Effector CD4-positive, alpha-beta T cell (primary cell): Measurements from ENCODE around the gene TBCK.

ENCODE experiments used
- DNase-seq: peaks from one replicate; pipeline ENCODE4 v3.0.0-alpha.2; 2020

The TBCK gene

GRCh38 chr4:106109929-106110328 lies 206.1 kb downstream of the TBCK start:
- no peak for DNase-seq

- DNase-seq = no peak
Observed at GRCh38 chr4:106105697-106106096, 210.3 kb downstream of the TBCK start.

DNA sequence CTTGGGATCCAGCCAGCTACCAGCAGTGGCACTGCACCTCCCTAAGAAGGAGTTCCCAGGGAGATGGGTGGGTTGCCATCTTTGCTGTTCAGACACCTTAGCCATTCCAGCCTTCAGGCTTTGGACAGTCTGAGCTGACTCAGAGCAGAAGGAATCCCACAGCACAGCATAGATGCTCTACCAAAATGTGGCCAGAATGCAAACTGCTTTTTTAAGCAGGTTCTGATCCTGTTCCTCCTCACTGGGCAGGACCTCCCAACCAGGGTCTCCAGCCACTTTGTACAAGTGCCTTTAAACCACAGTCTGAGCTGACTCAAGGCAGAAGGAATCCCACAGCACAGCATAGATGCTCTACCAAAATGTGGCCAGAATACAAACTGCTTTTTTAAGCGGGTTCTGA lies 211.7 kb downstream of the TBCK start:
- no peak for DNase-seq

DNA sequence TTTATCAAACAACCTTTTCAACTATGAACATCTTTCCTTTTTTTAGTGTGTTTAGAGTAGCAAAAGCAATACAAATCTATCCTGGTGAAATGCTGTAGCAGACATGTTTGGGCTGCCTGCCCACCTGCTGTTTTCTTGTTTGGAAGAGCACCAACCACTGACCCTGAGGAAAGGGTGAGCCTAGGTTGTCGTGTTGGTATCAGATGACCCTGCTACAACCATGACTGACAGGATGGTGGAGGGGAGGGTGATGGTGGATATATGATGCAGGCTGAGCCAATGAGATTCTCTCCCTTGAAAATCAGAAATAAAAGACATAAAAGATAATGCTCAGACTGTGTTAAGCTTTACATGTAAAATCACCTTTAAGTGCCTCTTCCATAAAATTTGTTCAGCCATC lies 219.6 kb downstream of the TBCK start:
- DNase-seq = no peak

- no peak for DNase-seq
Observed at GRCh38 chr4:106095408-106095807, 220.6 kb downstream of the TBCK start.

DNA sequence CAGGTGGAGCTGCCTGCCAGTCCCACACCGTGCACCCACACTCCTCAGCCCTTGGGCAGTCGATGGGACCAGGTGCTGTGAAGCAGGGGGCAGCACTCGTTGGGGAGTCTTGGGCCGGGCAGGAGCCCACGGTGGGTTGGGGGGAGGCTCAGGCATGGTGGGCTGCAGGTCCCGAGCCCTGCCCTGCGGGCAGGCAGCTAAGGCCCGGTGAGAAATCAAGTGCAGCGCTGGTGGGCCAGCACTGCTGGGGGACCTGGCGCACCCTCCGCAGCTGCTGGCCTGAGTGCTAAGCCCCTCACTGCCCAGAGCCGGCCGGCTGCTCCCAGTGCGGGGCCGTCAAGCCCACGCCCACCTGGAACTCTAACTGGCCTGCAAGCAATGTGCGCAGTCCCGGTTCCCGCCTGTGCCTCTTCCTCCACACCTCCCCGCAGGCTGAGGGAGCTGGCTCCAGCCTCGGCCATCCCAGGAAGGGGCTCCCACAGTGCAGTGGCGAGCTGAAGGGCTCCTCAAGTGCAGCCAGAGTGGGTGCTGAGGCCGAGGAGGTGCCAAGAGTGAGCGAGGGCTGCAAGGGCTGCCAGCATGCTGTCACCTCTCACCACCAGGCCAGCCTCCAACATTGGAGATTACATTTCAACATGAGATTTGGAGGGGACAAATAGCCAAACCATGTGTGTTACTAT lies 223.5 kb downstream of the TBCK start:
- no peak for DNase-seq

DNA sequence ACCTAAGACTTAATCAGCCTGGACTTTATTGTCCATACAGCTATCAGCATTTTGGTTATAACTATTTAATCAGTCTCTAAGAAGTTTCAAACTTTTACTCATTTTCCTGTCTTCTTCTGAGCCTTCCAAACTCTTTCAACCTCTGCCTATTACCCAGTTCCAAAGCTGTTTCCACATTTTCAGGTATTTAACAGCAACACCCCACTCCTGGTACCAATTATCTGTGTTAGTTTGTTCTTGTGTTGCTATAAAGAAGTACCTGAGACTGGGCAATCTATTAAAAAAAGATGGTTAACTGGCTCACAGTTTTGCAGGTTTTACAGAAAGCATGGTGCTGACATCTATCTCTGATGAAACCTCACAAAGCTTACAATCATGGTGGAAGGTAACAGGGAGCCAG lies 225.2 kb downstream of the TBCK start:
- DNase-seq = no peak

GRCh38 chr4:106083065-106083464 lies 232.9 kb downstream of the TBCK start:
- DNase-seq = no peak

- DNase-seq = no peak
Observed at GRCh38 chr4:106080376-106080775, 235.6 kb downstream of the TBCK start.

DNA sequence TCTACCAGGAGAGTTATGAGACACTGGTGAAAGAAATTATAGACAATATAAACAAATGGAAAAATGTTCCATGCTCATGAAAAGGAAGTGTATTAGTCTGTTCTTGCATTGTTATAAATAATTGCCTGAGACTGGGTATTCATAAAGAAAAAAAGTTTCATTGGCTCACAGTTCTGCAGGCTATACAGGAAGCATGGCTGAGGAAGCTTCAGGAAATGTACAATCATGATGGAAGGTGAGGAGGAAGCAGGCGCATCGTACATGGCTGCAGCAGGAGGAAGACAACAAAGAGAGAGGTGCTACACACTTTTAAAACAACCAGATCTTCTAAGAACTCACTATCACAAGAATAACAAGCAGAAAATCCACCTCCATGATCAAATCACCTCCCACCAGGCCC lies 236.4 kb downstream of the TBCK start:
- DNase-seq = no peak

- no peak for DNase-seq
Observed at GRCh38 chr4:106065018-106065417, 251.0 kb downstream of the TBCK start.

DNA sequence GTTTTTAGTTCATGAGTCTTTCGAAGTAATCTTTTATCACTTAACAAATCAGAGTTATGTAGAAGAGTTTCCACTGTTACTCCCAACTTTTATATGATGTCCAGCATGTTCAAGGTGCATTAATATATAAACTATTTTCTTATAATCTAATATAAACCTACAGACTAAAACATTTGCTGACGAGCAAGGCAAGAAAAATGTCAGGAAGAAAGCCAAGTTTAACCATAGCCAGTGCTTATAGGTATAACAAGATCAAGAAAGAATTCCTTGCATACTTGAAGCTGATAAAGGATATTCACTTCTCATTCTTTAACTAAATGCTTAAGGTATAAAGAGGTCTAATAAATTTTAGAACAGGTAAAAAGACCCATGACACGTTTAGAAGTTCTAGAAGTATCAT lies 253.0 kb downstream of the TBCK start:
- DNase-seq = no peak

GRCh38 chr4:106062452-106062875 lies 253.5 kb downstream of the TBCK start:
- no peak for DNase-seq

- DNase-seq = no peak
Observed at GRCh38 chr4:106058921-106059320, 257.1 kb downstream of the TBCK start.

DNA sequence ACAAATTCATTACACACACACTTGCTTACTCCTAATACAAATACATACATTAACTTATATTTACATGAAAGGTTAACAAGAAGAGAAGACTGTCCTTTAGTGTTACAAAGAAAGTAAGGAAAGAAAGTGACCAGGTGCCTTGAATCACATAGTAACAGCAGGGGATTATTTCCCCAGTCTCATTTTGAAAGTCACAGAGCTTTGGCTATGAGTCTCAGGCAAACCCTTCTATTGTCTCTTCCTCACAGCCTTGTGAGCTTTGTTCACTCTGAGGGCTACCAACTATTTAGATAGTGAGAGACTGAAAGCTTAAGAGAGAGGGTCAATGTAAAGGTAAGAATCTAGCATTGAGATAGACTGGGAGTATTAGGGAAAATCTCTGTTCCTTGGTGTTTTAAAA lies 259.1 kb downstream of the TBCK start:
- DNase-seq = no peak

DNA sequence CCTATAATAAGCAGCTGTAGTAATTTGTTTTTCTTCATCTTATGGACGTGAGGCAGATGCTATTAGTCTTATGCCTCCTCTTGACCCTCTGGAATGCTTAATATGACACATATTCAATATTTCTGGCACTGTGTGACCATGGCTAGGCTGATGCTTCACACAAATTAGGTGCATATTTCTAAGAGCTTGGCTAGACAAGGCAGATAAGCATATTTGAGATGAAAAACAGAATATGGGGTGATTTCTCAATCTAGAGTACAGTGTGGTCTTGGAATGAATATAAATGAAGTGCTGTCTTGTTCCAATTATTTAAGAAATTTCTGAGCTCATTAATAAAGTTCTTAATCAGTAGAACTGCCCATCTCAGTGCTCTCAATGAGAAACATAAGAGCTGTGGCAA lies 264.5 kb downstream of the TBCK start:
- DNase-seq = no peak

DNA sequence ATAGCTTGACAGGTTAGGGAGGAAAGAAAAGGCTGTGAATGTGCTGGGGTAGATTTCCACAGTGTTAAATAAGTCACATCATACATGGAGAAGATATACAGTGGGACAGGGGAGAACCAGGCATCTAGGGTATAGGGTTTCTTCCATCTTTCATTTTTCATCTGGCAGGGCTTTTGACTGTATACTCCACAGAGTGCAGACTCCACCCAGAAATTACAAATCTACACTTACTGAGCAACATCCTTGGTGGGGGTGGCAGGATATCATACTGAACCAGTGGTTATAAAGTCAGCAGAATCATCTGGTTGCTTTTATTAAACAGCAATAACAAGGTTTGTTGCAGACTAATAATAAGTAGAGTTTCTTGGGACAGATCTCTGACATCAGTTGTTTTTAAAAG lies 266.5 kb downstream of the TBCK start:
- DNase-seq = no peak

GRCh38 chr4:106048250-106048971 lies 267.6 kb downstream of the TBCK start:
- DNase-seq = no peak

- no peak for DNase-seq
Observed at GRCh38 chr4:106046083-106046482, 269.9 kb downstream of the TBCK start.

GRCh38 chr4:106041294-106042002 lies 274.6 kb downstream of the TBCK start:
- no peak for DNase-seq

DNA sequence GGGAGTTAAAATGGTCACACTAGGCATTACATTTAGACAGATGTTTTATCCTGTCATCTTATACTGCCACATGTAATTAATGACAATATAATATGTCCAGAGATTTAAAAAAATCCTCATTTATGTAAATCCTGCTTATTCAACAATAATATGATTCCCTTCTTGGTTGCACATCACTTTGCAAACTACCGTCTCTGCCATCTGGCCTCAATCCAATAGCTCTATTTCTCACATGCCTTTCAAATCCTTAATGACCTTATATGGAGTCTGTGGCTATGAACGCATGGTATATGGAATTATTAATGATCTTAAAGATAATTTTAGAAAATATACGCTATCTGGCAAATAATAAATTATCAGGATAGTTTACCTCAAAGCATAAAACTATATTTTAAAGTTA lies 276.2 kb downstream of the TBCK start:
- no peak for DNase-seq

DNA sequence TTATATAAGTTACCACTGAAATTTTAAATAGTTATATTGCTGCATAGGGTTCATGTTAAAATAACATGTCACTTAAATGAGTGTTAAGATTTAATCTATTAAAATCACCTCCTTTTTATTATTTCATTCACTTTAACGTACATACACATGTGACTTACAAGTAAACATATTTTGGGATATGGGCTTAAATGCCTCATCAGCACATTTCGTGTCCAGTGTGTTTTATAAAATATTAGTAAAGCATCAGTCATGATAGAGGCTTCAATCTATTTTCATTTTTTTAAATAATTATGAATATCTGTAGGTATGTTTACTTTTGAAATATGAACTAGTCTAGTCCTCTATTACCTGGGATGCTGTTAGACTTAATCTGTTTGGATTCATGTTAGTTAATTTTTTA lies 277.1 kb downstream of the TBCK start:
- DNase-seq = no peak

DNA sequence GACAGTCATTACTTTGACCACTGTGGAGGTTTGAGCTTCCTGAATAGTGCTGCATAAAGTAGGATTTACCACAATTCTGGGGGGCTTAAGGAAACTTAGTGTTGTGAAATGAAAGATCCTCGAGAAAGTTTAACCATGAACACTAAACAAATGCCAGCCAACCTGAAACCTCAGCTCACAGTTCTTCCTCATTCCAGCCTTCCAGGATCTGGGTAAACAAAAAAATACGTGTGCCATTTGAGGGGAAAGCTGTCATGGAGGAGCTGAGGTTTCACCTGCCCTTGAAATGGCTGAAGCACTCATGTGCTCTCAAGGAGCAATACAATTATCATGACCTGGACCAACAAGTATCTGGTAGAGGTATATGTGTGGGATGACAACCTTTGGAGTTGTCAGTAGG lies 278.0 kb downstream of the TBCK start:
- DNase-seq = no peak

GRCh38 chr4:106036848-106037247 lies 279.2 kb downstream of the TBCK start:
- DNase-seq = no peak
